ENCODE data around the gene TOMM7.
"Not testable (repeated sequence)": the region's sequence is repeated elsewhere in the genome, so short reads cannot be mapped to it uniquely, and the experiment has no call there.

TOMM7 gene

GRCh38 chr7:22784346-22784745, 38.3 kb downstream of the TOMM7 start:
- no peak overlapping the region for H3K27ac ChIP-seq
- DNase-seq (ENCODE audit: low spot score): no peak
- no peak for TF ChIP-seq CTCF (IDR thresholded peaks at IDR 0.05)
- no peak overlapping the region for H3K4me3 ChIP-seq

GRCh38 chr7:22783421-22783820, 39.2 kb downstream of the TOMM7 start:
- Histone ChIP-seq H3K27ac (no peak overlapping the region), H3K4me3 (no peak overlapping the region)
- TF ChIP-seq CTCF (IDR thresholded peaks at IDR 0.05): no peak
- DNase-seq (ENCODE audit: low spot score): no peak

GRCh38 chr7:22782616-22783232, 39.9 kb downstream of the TOMM7 start:
- Histone ChIP-seq H3K4me3 (no peak overlapping the region), H3K27ac (no peak overlapping the region)
- peak; percentile 47 for TF ChIP-seq CTCF (IDR thresholded peaks at IDR 0.05)
- DNase-seq (ENCODE audit: low spot score): no peak

GRCh38 chr7:22781230-22781711, 41.4 kb downstream of the TOMM7 start:
- TF ChIP-seq CTCF (IDR thresholded peaks at IDR 0.05): no peak
- peak overlapping the region in 1 of 2 donors; percentile 15 for H3K27ac ChIP-seq
- DNase-seq (ENCODE audit: low spot score): no peak
- no peak overlapping the region for H3K4me3 ChIP-seq

- not testable (repeated sequence) for H3K27ac ChIP-seq; DNase-seq (ENCODE audit: low spot score); H3K4me3 ChIP-seq
Measured at GRCh38 chr7:22779730-22780323, 42.8 kb downstream of the TOMM7 start.

GRCh38 chr7:22776964-22777363, 45.7 kb downstream of the TOMM7 start:
- no peak overlapping the region for H3K4me3 ChIP-seq
- TF ChIP-seq CTCF (IDR thresholded peaks at IDR 0.05): no peak
- no peak for DNase-seq (ENCODE audit: low spot score)
- H3K27ac ChIP-seq: no peak overlapping the region

- Histone ChIP-seq H3K4me3 (no peak overlapping the region), H3K27ac (no peak overlapping the region)
- no peak for DNase-seq (ENCODE audit: low spot score)
- TF ChIP-seq CTCF (IDR thresholded peaks at IDR 0.05): no peak
Measured at GRCh38 chr7:22772885-22773284, 49.8 kb downstream of the TOMM7 start.
